Inferior parietal cortex (tissue), 1 donor: ENCODE results near the gene FERMT3.

Experiments used
- DNase-seq: peaks from one replicate; pipeline ENCODE4 v3.0.0-alpha.2; 2016; ENCODE audit errors: extremely low spot score

FERMT3 gene

GRCh38 chr11:64264371-64264852 lies 57.9 kb downstream of the FERMT3 start:
- DNase-seq = no peak

DNA sequence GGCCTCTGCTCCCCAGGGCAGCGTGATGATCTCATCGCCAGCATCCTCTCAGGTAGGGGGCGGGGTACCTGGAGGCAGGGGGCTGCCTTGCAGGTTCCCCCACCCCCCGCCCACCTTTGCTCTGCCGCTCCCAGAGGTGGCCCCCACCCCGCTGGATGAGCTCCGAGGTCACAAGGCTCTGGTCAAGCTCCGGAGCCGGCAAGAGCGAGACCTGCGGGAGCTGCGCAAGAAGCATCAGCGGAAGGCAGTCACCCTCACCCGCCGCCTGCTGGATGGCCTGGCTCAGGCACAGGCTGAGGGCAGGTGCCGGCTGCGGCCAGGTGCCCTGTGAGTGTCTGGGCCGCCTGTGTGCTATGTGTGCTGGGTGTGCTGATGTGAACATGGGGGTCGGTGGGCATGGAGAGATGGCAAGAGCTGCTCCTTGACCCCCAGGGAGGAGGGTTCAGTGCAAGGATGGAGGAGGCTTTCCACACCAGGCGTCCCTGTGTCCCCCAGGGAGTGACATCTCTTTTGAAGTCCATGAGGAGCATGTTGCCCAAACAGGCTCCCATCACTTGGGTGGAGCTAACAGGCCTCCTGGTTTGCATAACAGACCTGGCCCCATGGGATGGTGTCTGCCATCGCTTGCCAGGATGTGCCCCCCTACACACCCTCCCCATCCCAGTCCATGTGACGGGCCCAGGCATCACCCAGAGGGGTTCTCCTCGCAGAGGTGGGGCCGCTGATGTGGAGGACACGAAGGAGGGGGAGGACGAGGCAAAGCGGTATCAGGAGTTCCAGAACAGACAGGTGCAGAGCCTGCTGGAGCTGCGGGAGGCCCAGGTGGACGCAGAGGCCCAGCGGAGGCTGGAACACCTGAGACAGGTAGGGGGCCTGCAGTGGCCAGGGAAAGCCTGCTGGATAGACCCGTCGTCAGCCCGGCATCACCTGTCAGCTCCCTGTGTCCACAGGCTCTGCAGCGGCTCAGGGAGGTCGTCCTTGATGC lies 58.9 kb downstream of the FERMT3 start:
- DNase-seq = no peak

DNA sequence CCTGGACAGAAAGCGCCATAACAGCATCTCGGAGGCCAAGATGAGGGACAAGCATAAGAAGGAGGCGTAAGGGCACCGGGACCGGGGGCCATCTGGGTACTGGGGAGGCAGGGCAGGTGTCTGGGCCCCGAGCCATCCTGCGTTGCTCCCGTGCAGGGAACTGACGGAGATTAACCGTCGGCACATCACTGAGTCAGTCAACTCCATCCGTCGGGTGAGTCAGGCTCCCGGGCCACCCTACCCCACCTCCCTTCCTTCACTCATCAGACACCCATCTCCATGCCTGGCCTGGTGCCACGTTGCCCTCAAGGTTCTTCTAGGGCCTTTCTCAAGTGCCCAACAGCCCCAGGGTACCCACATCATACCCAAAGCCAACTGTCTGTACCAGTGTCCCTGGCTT lies 59.8 kb downstream of the FERMT3 start:
- no peak for DNase-seq

- DNase-seq = no peak
Measured at GRCh38 chr11:64267207-64267945, 60.9 kb downstream of the FERMT3 start.

- DNase-seq = no peak
Measured at GRCh38 chr11:64268025-64268892, 61.7 kb downstream of the FERMT3 start.

DNA sequence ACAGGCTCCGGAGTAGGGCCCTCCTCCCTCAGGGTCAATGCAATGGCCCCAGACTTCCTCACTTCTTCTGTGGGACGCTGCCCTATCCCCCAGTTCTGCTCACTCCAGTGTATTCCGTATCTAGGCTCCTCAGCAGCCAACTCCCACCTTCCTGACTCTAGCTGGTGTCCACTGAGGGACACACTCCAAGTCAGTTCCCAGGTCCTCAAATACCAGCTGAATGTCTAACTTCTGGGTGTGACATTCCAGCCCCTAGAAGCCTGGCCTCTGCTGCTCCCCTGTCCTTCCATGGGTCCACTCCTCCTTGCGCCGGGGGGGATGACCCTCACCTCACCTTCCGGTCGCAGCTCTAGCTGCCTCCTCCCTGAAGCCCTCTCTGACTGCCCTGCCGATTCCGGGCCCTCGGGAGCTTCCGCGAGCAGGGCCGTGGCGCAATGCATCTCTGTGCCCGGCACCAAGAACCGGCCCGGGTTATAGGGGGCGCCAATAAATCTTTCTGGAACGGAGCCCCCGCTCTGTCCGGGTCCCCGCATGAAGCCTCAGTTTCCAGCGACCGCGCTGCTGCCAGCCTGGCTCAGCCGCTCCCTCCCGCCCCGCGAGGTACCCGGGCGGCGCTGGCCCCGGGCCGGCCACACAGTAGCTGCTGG lies 62.5 kb downstream of the FERMT3 start:
- DNase-seq = no peak

GRCh38 chr11:64269540-64270220 lies 63.2 kb downstream of the FERMT3 start:
- peak; percentile 100 for DNase-seq
